ENCODE measurements around the gene HOXB5.

The HOXB5 gene

GRCh38 chr17:48601539-48602425 is 8.2 kb upstream of the HOXB5 start:
- no peak for TF ChIP-seq CTCF (IDR thresholded peaks at IDR 0.05; ENCODE audit: extremely low read depth, insufficient read depth, missing control alignments)
- in situ Hi-C loops (cut with MboI; ENCODE audit: low pct_unique_long_range_greater_than_20kb, low sequenced_read_pairs, unreplicated experiment) = no loop called here
- no peak for DNase-seq (ENCODE audit: low spot score)

- no peak for DNase-seq (ENCODE audit: low spot score)
- in situ Hi-C loops (cut with MboI; ENCODE audit: low pct_unique_long_range_greater_than_20kb, low sequenced_read_pairs, unreplicated experiment) = no loop called here
- no peak for TF ChIP-seq CTCF (IDR thresholded peaks at IDR 0.05; ENCODE audit: extremely low read depth, insufficient read depth, missing control alignments)
Measured at GRCh38 chr17:48601207-48601538, 7.6 kb upstream of the HOXB5 start.

GRCh38 chr17:48600244-48601098 is 6.9 kb upstream of the HOXB5 start:
- no peak for TF ChIP-seq CTCF (IDR thresholded peaks at IDR 0.05; ENCODE audit: extremely low read depth, insufficient read depth, missing control alignments)

GRCh38 chr17:48599354-48599753 is 5.8 kb upstream of the HOXB5 start:
- in situ Hi-C loops (cut with MboI; ENCODE audit: low pct_unique_long_range_greater_than_20kb, low sequenced_read_pairs, unreplicated experiment) = no loop called here
- DNase-seq (ENCODE audit: low spot score) = no peak
- TF ChIP-seq CTCF (IDR thresholded peaks at IDR 0.05; ENCODE audit: extremely low read depth, insufficient read depth, missing control alignments) = no peak

More at GRCh38 chr17:48600244-48601098, 6.9 kb upstream of the HOXB5 start:
- in situ Hi-C loops (cut with MboI; ENCODE audit: low pct_unique_long_range_greater_than_20kb, low sequenced_read_pairs, unreplicated experiment) = no loop called here
- no peak for DNase-seq (ENCODE audit: low spot score)

- TF ChIP-seq CTCF (IDR thresholded peaks at IDR 0.05; ENCODE audit: extremely low read depth, insufficient read depth, missing control alignments) = no peak
- DNase-seq (ENCODE audit: low spot score) = no peak
- in situ Hi-C loops (cut with MboI; ENCODE audit: low pct_unique_long_range_greater_than_20kb, low sequenced_read_pairs, unreplicated experiment) = no loop called here
Measured at GRCh38 chr17:48598736-48599135, 5.2 kb upstream of the HOXB5 start.

GRCh38 chr17:48597778-48598631 is 4.4 kb upstream of the HOXB5 start:
- DNase-seq (ENCODE audit: low spot score) = no peak
- TF ChIP-seq CTCF (IDR thresholded peaks at IDR 0.05; ENCODE audit: extremely low read depth, insufficient read depth, missing control alignments) = no peak
- in situ Hi-C loops (cut with MboI; ENCODE audit: low pct_unique_long_range_greater_than_20kb, low sequenced_read_pairs, unreplicated experiment) = no loop called here

Data from GM13977 (cell line).